ENCODE results near the gene NDUFA11. TPM values are rescaled to one million over a fixed set of nuclear protein-coding genes. Genes with fewer than 3 reads are reported as not detected.
A peak's percentile ranks its signal among the peaks of the same experiment; 100 is the strongest.

Gene NDUFA11
- total and polyA plus RNA-seq, 2 of the 13 experiments (the other 11 are each of a cell fraction or from before 2014, with no cell fraction given) = 286 to 378 TPM

GRCh38 chr19:5867201-5868136, 36.1 kb downstream of the NDUFA11 start (continued):
- peak; percentile 48 for TF ChIP-seq CTCF (CRISPR knock-in tag; IDR thresholded peaks at IDR 0.05)
- TF ChIP-seq BCLAF1 (IDR thresholded peaks at IDR 0.05) = no peak
- peak; percentile 28; the same call in 1 of the 2 replicates for TF ChIP-seq ZFX (CRISPR knock-in tag; IDR thresholded peaks at IDR 0.05; ENCODE audit: low read depth)

GRCh38 chr19:5865772-5866171, 37.8 kb downstream of the NDUFA11 start:
- Histone ChIP-seq H2AFZ (ENCODE audit: low read length) (no peak overlapping the region), H4K20me1 (ENCODE audit: insufficient read depth, low read length) (no peaks in the 10 kb centered on the region), H3K9me3 (ENCODE audit: low read length) (no peaks in the 10 kb centered on the region), H3K79me2 (ENCODE audit: insufficient read depth, low read length) (no peaks in the 10 kb centered on the region), H3K27ac (ENCODE audit: extremely low read length, insufficient read depth, low read length) (no peak overlapping the region), H3K4me3 (replicated peaks in 1 of 3; ENCODE audit: insufficient read depth in 1 of 3, low read depth in 2 of 3, low read length in 3 of 3) (no peak overlapping the region), H3K4me1 (ENCODE audit: insufficient read depth, low read length) (peaks cover 64% of the 10 kb centered on the region), H3K27me3 (ENCODE audit: control insufficient read depth in 1 of 2, insufficient read depth in 2 of 2, low read length in 2 of 2) (no peaks in the 10 kb centered on the region), H3K36me3 (replicated peaks in 1 of 2; ENCODE audit: control insufficient read depth in 1 of 2, insufficient read depth in 2 of 2, low read length in 2 of 2) (no peaks in the 10 kb centered on the region), H3K4me2 (ENCODE audit: low read depth, low read length) (no peak overlapping the region), H3K9ac (ENCODE audit: insufficient read depth, low read depth, low read length) (no peak overlapping the region)
- no peak for DNase-seq (ENCODE audit: low spot score)
- in situ Hi-C loops (cut with HindIII; ENCODE audit: extremely low pct_ligation_motif_present, low pct_unique_long_range_greater_than_20kb) (no loop called here), intact Hi-C loops (cut with micrococcal nuclease; ENCODE audit: unreplicated experiment) (no loop called here)
- ChIA-PET POLR2A (no interaction called here), CTCF (ENCODE audit: low intra/inter-chr PET ratio, low total read pairs) (no interaction called here)
- no peak for ATAC-seq
- no peak for FAIRE-seq
- 73% methylated on average over 6 of the region's 11 CpGs for WGBS (ENCODE audit: low lambda C conversion rate)
- no TSS peak for BruUV-seq (replicated peaks)
- TF ChIP-seq REXO4 (CRISPR knock-in tag; IDR thresholded peaks at IDR 0.05; ENCODE audit: borderline replicate concordance) = no peak
- TF ChIP-seq ZBTB33 (CRISPR knock-in tag; IDR thresholded peaks at IDR 0.05) = peak; percentile 63; the same call in 1 of the 2 replicates
